NCI-H2227 (cell line): Measurements from ENCODE around the gene ASB4.
"Not testable (repeated sequence)": the region's sequence is repeated elsewhere in the genome, so short reads cannot be mapped to it uniquely, and the experiment has no call there.

Source experiments
- DNase-seq: peaks from one replicate; lab custom pipeline; 2025; ENCODE audit not compliant: unreplicated experiment; lab: John Stamatoyannopoulos, UW

The ASB4 gene

DNA sequence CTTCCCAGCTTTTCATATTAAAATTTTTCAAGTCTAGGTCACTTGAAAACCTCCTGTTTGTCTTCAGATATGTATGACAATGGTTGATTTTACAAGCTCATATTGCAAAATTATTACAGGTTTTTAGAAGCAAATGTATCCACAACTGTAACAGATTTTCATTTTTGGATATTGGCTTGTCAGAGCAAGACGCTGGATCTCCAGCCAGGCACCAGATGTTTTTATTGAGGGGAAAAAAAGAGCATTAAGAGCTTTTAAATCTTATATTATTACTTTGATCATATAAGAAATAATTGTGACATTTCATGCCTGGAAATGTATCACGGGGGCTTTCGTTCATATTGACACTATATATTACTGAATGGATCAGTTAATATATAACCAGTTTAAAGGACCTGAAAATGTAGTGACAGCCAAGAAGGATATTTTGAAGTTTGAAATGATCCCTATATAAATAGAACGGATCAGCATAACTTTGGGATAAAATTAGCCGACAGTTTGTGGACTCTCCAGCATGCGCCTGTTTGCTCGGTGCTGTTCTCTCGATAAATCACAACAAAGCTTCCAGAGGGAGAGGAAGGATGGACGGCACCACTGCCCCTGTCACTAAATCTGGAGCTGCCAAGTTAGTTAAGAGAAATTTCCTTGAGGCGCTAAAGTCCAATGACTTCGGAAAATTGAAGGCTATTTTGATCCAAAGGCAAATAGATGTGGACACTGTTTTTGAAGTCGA is at the start of gene ASB4:
Gene ASB4 (plus strand): TSS at position 553 of the 733 bp plus-strand sequence. CDS start 29 bp downstream, at position 582.
- DNase-seq: no peak

DNA sequence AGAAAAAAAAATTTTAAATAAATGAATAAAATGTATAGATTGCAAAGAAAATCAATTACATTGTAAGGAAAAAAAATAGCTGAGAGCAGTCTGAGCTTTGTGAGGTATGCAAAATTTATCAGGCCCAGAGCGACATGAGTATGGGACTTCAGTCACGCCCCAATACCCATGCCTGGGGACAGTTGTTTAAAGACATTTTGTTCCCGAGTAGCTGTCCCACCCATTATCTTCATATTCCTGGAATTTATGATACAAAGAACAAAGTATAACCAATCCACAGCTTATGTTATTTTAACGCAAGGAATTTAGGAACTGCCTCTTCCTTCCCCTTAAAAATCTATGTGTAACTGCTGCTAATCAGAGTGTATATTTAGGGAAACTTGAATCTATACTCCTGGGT is 49.3 kb upstream of the ASB4 start:
- no peak for DNase-seq

GRCh38 chr7:95440394-95441038 is 45.2 kb upstream of the ASB4 start:
- DNase-seq: no peak

DNA sequence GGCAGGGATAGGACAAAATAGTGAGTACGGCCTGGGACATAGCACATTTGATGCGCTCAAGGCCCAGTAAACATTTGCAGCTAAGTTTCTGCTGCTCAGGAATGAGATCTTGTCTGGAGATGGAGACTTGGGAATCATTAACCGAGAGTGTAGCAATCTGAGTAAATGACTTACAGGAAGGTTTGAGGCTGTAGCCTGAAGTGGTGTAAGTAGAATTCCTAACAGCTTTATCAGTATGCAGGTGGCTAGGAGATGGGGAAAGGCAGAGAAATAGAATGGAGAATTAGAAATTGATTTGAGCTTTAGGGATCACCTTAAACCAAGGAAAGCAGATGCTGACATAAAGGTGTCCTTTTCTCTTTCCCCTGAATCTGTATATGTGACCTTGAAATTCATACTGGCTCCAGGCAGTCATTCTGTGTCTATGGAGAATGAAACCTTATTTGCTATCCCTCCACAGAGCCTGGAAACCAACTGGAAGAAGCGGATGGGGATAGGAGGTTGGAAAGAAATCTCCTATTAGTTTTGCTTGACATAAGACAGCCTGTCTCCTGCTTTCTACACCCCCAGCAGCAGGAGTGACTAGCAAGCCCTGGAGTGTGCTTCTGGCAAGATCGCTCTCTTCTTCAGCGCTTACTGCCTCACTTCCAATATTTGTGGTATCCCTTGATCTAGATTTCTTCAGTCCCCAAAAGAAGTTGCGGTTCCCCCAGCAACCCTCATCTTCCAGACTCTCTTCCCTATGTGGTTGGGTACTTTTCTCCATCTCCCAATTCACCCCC is 44.5 kb upstream of the ASB4 start:
- no peak for DNase-seq

GRCh38 chr7:95444796-95445195 is 40.9 kb upstream of the ASB4 start:
- DNase-seq: no peak

GRCh38 chr7:95446618-95447017 is 39.1 kb upstream of the ASB4 start:
- DNase-seq: no peak

- DNase-seq: no peak
Measured at GRCh38 chr7:95454438-95455045, 31.2 kb upstream of the ASB4 start.

DNA sequence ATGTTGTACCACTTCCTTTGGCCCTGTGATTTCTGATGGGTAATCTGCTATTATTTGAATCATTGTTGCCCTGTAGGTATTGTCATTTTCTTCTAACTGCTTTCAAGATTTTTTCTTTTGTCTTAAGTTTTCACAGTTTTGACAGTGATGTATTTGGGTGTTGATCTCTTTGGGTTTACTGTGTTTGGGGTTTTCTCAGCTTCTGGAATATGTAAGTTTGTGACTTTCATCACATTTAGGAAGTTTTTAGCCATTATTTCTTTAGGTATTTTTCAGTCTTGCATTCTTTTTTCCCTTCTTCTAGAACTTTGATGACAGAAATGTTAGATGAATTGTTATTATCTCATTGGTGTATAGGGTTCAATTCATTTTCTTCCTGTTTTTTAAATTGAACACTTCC is 27.8 kb upstream of the ASB4 start:
- no peak for DNase-seq

- DNase-seq: not testable (repeated sequence)
Measured at GRCh38 chr7:95460653-95461052, 25.1 kb upstream of the ASB4 start.

DNA sequence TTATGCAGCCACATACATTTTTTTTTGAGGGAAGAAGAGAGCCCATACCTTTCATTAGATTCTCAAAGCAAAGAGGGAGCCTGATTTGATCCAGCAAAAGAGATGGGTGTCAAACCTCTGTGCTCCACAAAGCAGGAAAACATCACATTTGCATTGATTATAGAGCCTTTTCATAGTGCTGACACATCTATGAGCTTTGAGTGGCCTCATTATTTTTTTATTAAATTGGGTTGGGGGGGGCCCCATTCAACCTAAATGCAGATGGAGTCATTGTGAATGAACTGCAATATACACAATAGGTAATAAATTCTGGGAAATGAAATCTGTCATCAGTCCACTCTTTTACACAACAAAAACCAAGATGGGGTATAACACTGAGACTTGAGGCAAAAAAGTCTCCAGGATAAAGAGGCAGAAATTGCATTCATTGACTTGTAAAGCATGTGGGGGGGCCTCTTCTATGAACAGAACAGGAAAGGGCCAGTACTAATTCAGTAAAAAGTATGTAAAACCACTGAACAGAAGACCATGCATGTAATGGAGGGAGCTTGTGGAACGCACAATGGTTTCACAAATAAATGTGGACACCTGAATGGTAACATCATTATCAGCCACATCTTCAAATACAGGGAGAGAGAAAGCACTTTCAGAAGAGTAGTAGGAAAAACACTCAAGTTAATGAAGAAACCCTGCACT is 17.7 kb upstream of the ASB4 start:
- DNase-seq: no peak

- peak; percentile 20 for DNase-seq
Measured at GRCh38 chr7:95469187-95469586, 16.6 kb upstream of the ASB4 start.

GRCh38 chr7:95469848-95470247 is 15.9 kb upstream of the ASB4 start:
- peak; percentile 98 for DNase-seq

DNA sequence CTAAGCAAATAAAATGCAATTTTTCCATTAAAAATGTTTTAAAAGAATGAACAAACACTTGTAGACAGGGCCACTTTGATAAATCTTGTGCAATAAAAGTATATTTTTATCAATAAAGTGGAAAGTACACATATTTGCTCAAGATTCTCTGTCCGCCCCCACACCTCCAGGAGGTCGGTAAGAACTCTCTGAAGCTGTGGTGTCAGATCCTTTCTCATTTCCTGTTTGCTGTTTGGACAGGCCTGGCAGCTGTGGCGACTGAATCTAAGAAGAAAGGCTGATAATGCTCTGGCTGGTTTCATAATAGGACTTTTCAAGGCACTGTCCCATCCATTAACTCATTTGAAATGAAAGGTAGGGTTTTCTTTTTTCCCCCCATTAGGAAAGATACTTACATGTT is 15.3 kb upstream of the ASB4 start:
- peak; percentile 64 for DNase-seq

DNA sequence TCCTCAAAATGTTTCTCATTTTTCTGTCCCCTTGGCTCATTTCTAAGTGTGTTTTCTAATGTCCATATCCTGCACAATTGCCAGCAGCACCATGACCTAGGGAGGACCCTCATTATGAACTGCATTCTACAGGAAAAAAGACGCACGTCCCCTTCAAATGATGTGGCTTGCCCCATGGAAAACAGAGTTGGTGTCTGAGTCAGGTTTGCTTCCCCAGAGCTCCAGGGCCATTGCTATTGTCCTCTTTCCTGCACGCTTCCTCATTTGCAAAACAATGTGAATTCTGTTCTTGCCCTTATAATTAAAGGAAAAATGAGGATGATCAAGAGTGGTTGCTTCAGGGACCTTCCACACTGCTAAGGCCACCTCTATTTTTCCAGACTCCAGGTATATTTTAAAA is 14.7 kb upstream of the ASB4 start:
- peak; percentile 38 for DNase-seq

- no peak for DNase-seq
Measured at GRCh38 chr7:95472581-95473161, 13.1 kb upstream of the ASB4 start.

DNA sequence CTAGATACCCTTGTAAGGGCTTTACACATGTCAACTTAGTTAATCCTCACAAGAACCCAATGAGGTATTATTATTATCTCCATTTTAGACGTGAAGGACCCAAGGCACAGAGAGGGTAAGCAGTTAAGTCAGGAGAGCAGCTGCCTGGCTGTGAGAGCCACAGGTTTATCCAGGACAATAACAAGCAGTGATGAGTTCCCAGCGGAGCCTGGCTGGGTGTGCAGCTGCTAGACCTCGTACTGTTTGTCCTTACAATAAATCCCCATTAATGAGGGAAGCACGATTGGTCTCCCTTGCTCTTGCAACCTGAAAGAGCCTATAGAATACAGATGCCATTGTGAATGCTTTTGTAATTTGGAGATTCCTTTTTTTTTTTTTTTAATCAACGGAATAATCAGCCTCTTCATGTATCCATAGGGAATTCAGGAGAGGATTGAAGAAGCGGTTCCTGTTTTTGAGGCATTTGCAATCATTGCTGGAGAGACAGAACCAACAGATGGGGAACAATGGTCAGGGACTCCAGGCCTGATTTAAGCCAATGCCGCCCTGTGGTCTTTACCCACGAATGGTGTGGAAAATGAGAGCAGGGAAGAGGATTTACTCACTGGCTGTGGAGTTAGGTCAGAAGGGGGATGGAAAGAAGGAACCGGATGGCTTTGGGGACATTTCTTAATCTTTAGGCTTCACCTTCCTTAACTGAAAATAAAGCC is 12.3 kb upstream of the ASB4 start:
- peak; percentile 53 for DNase-seq

GRCh38 chr7:95476072-95476847 is 9.5 kb upstream of the ASB4 start:
- DNase-seq: peak; percentile 43

DNA sequence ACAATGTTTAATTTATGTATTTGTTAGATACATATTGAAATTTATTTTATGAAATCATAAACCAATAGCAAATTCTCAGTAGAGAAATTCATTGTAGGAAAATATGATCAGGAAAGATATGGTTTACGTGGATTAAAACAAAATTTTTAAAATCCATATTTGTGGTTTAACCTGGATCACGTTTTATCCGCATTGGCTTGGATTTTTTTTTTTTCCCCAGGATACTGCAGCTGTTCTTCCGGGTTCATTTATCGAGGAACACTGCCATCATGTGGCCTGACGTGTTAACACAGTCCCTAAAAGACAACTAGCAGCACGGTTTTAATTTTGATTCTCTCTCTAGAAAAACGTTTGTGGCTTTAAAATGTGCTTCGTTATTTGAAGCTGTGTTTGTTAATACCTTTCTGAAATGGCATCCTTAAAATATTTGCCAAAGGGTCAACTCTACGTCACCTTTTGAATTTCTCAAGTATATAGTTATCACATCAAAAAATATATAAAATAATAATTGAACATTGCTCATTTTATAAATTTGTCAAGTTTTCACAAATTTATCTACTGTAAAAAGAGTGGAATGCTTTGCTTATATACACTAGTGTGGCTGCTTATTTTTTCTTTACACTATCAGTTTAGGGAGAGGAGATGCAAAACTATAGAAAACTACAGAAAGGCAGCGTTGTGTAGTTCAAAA is 8.7 kb upstream of the ASB4 start:
- DNase-seq: peak; percentile 90
